Measurements from ENCODE around the gene LARGE1. TPM values are rescaled to one million over a fixed set of nuclear protein-coding genes. Genes with fewer than 3 reads are reported as not detected.

The LARGE1 gene
- total and polyA plus RNA-seq, 2 of the 8 experiments (the other 6 are each of a cell fraction or from before 2014, with no cell fraction given), result 43.7 to 83.0 TPM

DNA sequence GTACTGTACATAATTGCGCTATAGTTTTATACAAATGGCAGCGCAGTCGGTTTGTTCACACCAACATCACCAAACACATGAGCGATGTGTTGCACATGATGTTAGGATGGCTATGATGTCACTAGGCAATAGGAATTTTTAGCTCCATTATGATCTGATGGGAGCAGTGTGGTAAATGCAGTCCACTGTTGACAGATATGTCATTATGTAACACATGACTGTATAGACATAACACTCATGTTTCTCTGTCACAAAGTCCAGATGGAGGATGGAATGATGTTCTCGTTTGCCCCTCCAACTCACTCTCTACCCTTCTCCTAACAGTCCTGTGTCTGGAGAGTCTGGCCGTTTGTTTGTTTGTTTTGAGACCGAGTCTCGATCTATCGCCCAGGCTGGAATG lies 288.5 kb downstream of the LARGE1 start:
- TF ChIP-seq RAD21 (IDR thresholded peaks at IDR 0.05 in 1 of 2, conservative IDR thresholded peaks at IDR 0.05 in 1 of 2; ENCODE audit: low read depth in 2 of 2, low read length in 2 of 2), result no peak
- Histone ChIP-seq H3K14ac (ENCODE audit: insufficient read length) (no peak overlapping the region), H2AK5ac (ENCODE audit: low read depth, low read length) (no peak overlapping the region)

More for the DNA sequence above, 288.5 kb downstream of the LARGE1 start:
- H4K8ac ChIP-seq (ENCODE audit: extremely low read depth, insufficient read depth, low read length), result no peak overlapping the region
- H2BK20ac ChIP-seq (ENCODE audit: low read length), result no peak overlapping the region
- H2AFZ ChIP-seq (ENCODE audit: low read length), result no peak overlapping the region
- H3K9ac ChIP-seq (replicated peaks in 1 of 4; ENCODE audit: extremely low read depth in 1 of 4, low read depth in 3 of 4, low read length in 3 of 4), result no peak overlapping the region
- no peak overlapping the region for H2BK12ac ChIP-seq (ENCODE audit: low read depth, low read length)
- no peak overlapping the region for H4K5ac ChIP-seq (ENCODE audit: insufficient read length, low read depth, low read length)
- no peak overlapping the region for H3K4ac ChIP-seq (replicated peaks; ENCODE audit: insufficient read length, low read depth, low read length)
- H2BK15ac ChIP-seq (ENCODE audit: low read length), result no peak overlapping the region
- no peaks in the 10 kb centered on the region for H3K9me3 ChIP-seq (ENCODE audit: insufficient read depth in 2 of 2, low read depth in 1 of 2, low read length in 1 of 2)
- no peak overlapping the region for H2BK5ac ChIP-seq (ENCODE audit: low read depth, low read length)
- peaks cover 0 to 13% of the 10 kb centered on the region in 2 experiments; a peak in 2 of 4 replicates for H3K79me2 ChIP-seq (ENCODE audit: control insufficient read depth in 1 of 2, insufficient read depth in 2 of 2, low read length in 2 of 2)
- FAIRE-seq (no peak), DNase-seq (ENCODE audit: low read depth in 1 of 2, low spot score in 2 of 2) (no peak)
- H3K27me3 ChIP-seq (replicated peaks in 1 of 4; ENCODE audit: control insufficient read depth in 3 of 4, extremely low read depth in 1 of 4, insufficient read depth in 3 of 4, low read length in 3 of 4), result no peaks in the 10 kb centered on the region
- H3K36me3 ChIP-seq (ENCODE audit: control insufficient read depth in 2 of 4, insufficient read depth in 4 of 4, low read length in 3 of 4), result no peaks in the 10 kb centered on the region; a peak in 1 of 8 replicates
- no peak overlapping the region for H3K4me2 ChIP-seq (ENCODE audit: insufficient read depth in 1 of 2, low read depth in 2 of 2, low read length in 2 of 2)
- H3K23me2 ChIP-seq (ENCODE audit: low read depth, low read length), result no peaks in the 10 kb centered on the region
- no peak overlapping the region for H3K27ac ChIP-seq (ENCODE audit: low read depth, low read length)
- 98% methylated on average over 9 of the region's 9 CpGs; no CpG with 5 or more reads in 1 of the 2 experiments for WGBS, 2 experiments (ENCODE audit: extremely low coverage in 1 of 2, insufficient coverage in 1 of 2, insufficient read length in 1 of 2, insufficient replicate concordance in 2 of 2, low coverage in 1 of 2, low lambda C conversion rate in 2 of 2, missing lambda C conversion rate in 1 of 2)
- no peak overlapping the region for H3K56ac ChIP-seq (replicated peaks; ENCODE audit: insufficient read length, low read depth, low read length)
- ChIA-PET CTCF (ENCODE audit: partially characterized antibody) (interaction anchor here (0.6 to 1.5 kb wide), 2 partner anchors 112 to 469 kb away, joined by 3 read pairs; no protein-coding TSS in a partner anchor), POLR2A (ENCODE audit: partially characterized antibody) (no interaction called here)
- no peak overlapping the region for H2BK120ac ChIP-seq (replicated peaks; ENCODE audit: low read depth, low read length)
- no peak overlapping the region for H3K4me3 ChIP-seq (ENCODE audit: extremely low read depth in 1 of 4, insufficient read depth in 2 of 4, low read depth in 3 of 4, low read length in 4 of 4)
- peaks cover 2% of the 10 kb centered on the region; the same call in 1 of the 2 replicates for H3K79me1 ChIP-seq (ENCODE audit: low read depth, low read length)
- H4K20me1 ChIP-seq (replicated peaks in 1 of 2; ENCODE audit: control insufficient read depth in 1 of 2, insufficient read depth in 2 of 2, low read length in 2 of 2), result peaks cover 0 to 1% of the 10 kb centered on the region in 2 experiments
- H3K18ac ChIP-seq (ENCODE audit: extremely low read depth, low read length), result no peak overlapping the region
- H3K4me1 ChIP-seq (replicated peaks in 1 of 4; ENCODE audit: control insufficient read depth in 3 of 4, insufficient read depth in 4 of 4, low read length in 3 of 4), result no peaks in the 10 kb centered on the region
- no peak overlapping the region for H3K23ac ChIP-seq (ENCODE audit: insufficient read length)
- H4K91ac ChIP-seq (replicated peaks; ENCODE audit: insufficient read length, low read length), result no peak overlapping the region
